Measurements from ENCODE around the gene BCO2.

The BCO2 gene

GRCh38 chr11:112253605-112254242 is 78.4 kb downstream of the BCO2 start:
- no peak for DNase-seq

DNA sequence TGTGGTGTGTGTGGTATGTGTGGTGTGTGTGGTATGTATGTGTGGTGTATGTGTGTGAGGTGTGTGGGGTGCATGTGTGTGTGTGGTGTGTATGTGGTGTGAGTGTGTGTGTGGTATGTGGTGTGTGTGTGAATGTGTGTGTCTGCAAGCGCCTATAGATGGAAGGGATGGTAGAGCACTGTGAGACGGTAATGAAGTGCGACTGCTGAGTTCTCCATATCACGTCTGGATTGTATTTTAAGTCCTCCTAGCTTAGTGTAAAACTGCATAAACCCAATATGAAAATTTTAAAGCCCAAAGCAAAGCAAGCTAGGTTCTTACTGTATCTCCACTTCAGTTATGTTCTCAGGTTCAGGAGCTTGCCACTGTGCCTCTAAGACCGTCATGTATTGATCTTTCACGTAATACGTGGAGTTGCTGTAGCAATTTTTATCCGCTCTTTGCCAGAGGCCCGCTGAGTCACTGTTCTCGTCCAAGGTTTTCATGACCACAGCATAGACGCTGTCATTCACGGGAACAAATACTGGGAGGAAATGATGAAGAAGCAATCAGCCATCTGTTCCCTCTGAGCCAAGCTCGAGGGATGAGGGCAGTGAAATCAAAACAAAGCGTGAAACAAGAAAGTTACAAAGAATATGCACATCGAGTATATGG is 79.9 kb downstream of the BCO2 start:
- DNase-seq, result no peak

DNA sequence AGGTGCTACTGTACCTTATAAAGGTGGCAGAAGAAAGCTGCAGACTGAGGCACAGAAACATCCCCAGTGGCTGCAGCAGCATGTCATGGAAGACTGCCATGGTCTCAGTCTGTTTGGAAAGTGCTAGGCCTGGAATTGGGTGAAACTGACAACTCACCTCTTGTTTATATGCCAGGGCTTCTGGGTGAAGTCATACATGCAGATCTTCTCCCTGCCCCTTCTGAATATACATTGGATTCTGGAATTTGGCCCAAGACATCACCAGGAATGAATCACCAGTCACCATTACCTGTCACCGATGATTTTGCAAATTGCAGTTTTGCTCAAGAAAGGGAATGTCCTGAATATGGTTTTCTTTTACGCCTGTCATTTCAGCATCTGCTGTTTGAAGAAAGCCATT is 85.2 kb downstream of the BCO2 start, which contains the start of gene PLET1:
Gene PLET1, minus strand, starts transcription at position 371 of the 400 bp plus-strand sequence. Its CDS starts 271 bp downstream, at position 100.
- no peak for DNase-seq

DNA sequence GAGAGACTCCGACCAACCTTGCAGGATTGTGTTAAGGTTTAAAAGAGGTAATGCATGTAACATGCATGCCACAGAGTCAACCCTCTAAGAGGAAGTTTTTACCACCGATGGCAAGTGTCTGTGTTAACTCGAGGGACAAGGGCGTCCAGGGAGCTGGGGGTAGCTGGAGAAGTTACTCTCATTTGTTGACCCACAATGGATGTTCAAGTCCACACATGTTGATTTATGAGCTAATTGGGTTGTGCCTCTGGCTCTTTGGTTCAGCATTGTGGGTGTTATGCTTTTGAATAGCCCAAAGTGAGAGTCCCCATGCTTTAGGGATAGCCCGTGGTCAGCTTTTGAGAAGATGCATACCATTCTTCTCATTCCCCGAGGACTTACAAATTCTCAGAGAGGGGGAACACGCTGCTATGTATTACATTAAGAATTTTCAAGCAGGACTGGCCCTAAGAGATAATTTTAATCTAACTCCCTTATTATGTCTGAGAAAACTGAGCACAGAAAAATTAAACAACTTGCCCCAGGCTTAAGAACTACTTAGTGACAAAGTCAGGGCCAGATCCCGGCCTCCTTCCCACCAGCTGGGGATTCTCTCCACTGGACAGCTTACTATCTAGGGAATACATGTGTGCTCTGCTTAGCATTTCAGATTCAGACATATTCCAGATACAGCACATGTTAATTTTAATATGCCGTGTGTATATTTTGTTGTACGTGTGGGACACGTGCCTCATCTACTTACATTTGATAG is 90.5 kb downstream of the BCO2 start:
- no peak for DNase-seq

GRCh38 chr11:112266410-112266778 is 91.1 kb downstream of the BCO2 start:
- DNase-seq, result no peak

GRCh38 chr11:112267188-112267591 is 91.9 kb downstream of the BCO2 start:
- DNase-seq, result no peak

DNA sequence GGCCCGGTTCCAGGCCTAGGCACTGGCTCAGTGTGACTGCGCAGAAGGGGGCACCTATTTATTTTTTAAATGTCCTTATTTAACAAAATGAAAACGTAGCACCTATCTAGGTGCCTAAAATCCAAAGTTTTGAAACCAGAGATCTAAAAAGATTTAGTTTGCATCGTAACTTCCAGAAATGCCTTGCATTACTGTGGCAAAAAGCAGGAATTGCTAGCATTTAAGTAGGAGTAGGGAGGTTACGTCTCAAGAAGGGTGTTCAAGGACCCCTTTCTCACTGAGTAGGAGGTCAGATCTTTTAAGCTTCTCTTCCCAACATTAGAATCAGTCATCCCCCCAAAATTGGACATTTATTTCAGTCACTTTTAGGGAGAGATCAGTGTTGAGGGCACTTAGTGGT is 93.1 kb downstream of the BCO2 start:
- no peak for DNase-seq
